ENCODE results near the gene CACNA1A.
A peak's percentile ranks its signal among the peaks of the same experiment; 100 is the strongest.

The CACNA1A gene

GRCh38 chr19:13270514-13271105, 235.7 kb downstream of the CACNA1A start:
- DNase-seq (ENCODE audit: low read depth): no peak
- no peak overlapping the region for H3K4me3 ChIP-seq (ENCODE audit: low read depth, low read length)
- no peak for TF ChIP-seq CTCF (IDR thresholded peaks at IDR 0.05; ENCODE audit: insufficient read depth, low read depth, low read length, missing control alignments)

GRCh38 chr19:13269348-13269747, 236.9 kb downstream of the CACNA1A start:
- no peak for TF ChIP-seq CTCF (IDR thresholded peaks at IDR 0.05; ENCODE audit: insufficient read depth, low read depth, low read length, missing control alignments)
- no peak overlapping the region for H3K4me3 ChIP-seq (ENCODE audit: low read depth, low read length)
- DNase-seq (ENCODE audit: low read depth): no peak

GRCh38 chr19:13267889-13268288, 238.4 kb downstream of the CACNA1A start:
- H3K4me3 ChIP-seq (ENCODE audit: low read depth, low read length): no peak overlapping the region
- no peak for TF ChIP-seq CTCF (IDR thresholded peaks at IDR 0.05; ENCODE audit: insufficient read depth, low read depth, low read length, missing control alignments)
- DNase-seq (ENCODE audit: low read depth): no peak

- no peak overlapping the region for H3K4me3 ChIP-seq (ENCODE audit: low read depth, low read length)
- DNase-seq (ENCODE audit: low read depth): no peak
- TF ChIP-seq CTCF (IDR thresholded peaks at IDR 0.05; ENCODE audit: insufficient read depth, low read depth, low read length, missing control alignments): no peak
These were observed 239.1 kb downstream of the CACNA1A start for GRCh38 chr19:13267131-13267530.

GRCh38 chr19:13262450-13262849, 243.8 kb downstream of the CACNA1A start:
- TF ChIP-seq CTCF (IDR thresholded peaks at IDR 0.05; ENCODE audit: insufficient read depth, low read depth, low read length, missing control alignments): peak; percentile 46
- peak; percentile 72 for DNase-seq (ENCODE audit: low read depth)
- H3K4me3 ChIP-seq (ENCODE audit: low read depth, low read length): no peak overlapping the region

DNA sequence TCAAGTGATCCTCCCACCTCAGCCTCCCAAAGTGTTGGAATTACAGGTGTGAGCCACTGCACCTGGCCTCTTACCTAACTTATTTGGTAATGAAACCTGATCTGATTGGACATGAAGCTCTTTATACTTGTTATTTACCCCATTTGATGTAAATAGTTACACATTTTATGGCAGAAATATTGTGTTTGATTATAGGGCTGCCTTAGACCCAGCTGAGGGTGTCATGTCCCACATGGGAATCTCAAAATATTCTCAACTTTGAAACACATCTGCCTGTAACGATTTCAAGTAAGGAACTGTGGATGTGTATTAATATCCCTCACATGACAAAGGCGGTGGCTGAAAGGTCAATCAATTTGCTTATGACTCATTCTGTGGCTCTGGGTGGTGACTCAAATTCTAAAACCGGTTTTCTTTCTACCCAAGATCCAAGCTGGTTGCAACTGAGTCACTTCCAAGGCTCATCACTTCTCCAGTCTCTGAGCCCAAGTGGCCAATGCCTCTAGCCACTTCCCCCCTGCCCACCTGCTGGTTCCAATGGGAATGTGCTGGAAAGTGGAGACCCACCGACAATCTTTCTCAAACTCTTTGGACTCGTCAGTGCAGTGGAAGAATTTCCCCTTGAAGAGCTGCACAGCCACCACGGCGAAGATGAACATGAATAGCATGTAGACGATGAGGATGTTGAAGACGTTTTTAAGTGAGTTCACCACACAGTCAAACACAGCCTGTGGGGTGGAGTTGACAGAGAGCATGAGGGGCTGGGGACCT, 245.2 kb downstream of the CACNA1A start:
- DNase-seq (ENCODE audit: low read depth): peak; percentile 90
- TF ChIP-seq CTCF (IDR thresholded peaks at IDR 0.05; ENCODE audit: insufficient read depth, low read depth, low read length, missing control alignments): no peak
- H3K4me3 ChIP-seq (ENCODE audit: low read depth, low read length): peak overlapping the region; percentile 30

All from GM12865 (cell line).